ENCODE measurements around the gene NDST1.

DNA sequence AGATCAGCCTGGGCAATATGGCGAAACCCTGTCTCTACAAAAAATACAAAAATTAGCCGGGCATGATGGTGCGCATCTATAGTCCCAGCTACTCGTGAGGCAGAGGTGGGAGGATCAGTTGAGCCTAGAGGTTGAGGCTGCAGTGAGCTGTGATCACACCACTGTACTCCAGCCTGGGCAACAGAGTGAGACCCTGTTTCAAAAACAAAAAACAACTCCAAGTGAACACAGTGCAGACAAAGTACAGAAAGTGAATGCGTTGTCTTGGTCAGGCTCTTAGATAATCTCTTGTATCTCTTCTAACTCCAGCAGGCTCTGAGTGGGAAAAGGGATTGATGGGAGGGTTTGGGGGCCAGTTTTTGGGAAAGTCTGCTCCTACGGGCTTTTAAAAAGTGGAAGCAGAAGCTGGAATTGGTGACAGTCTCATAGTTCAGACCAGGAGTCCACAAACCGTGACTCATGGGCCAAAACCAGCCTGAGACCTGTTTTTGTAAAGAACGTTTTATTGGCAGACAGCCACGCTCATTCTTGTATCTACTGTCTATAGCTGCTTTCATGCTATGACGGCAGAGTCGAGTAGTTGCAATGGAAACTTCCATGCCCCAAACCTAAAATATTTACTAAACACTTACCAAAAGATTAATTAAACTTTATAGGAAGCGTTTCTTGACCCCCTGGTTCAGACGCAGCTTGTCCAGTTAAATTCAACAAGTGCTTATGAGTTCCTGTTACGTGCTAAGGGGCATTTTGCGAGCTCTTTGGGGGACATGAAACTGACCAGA lies 32.9 kb downstream of the NDST1 start:
- TF ChIP-seq, protein P1, sequence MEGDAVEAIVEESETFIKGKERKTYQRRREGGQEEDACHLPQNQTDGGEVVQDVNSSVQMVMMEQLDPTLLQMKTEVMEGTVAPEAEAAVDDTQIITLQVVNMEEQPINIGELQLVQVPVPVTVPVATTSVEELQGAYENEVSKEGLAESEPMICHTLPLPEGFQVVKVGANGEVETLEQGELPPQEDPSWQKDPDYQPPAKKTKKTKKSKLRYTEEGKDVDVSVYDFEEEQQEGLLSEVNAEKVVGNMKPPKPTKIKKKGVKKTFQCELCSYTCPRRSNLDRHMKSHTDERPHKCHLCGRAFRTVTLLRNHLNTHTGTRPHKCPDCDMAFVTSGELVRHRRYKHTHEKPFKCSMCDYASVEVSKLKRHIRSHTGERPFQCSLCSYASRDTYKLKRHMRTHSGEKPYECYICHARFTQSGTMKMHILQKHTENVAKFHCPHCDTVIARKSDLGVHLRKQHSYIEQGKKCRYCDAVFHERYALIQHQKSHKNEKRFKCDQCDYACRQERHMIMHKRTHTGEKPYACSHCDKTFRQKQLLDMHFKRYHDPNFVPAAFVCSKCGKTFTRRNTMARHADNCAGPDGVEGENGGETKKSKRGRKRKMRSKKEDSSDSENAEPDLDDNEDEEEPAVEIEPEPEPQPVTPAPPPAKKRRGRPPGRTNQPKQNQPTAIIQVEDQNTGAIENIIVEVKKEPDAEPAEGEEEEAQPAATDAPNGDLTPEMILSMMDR (IDR thresholded peaks at IDR 0.05; ENCODE audit: insufficient read depth, low read length), result no peak
- TF ChIP-seq POLR2AphosphoS5 (IDR thresholded peaks at IDR 0.05; ENCODE audit: low read depth) (no peak), GABPA (IDR thresholded peaks at IDR 0.05; ENCODE audit: low read depth) (no peak)

All from HL-60 (cell line).